DND-41 (cell line): ENCODE results near the gene GNPAT.

Experiments used
- ATAC-seq: fragments of 200-7000 bp; cut with Tn5 transposase; 3 replicates; pipeline ENCODE4 v1.9.1; 2021; ENCODE audit warnings: low read depth; ENCODE audit not compliant: insufficient read depth
- DNase-seq: peaks from one replicate; pipeline ENCODE4 v3.0.0-alpha.2; 2020
- H2AFZ ChIP-seq: 2 replicates; pipeline ENCODE4 v1.6.0; 2012; ENCODE audit warnings: low read depth, low read length
- H3K27ac ChIP-seq: 2 replicates; pipeline ENCODE4 v1.5.1; 2012; ENCODE audit warnings: low read length, inconsistent platforms
- H3K27me3 ChIP-seq: fragments of 200-600 bp; sonication (generic); 2 replicates; pipeline ENCODE4 v1.6.0; 2012; ENCODE audit warnings: low read length, mild to moderate bottlenecking, inconsistent platforms; ENCODE audit not compliant: insufficient read depth, poor library complexity
- H3K36me3 ChIP-seq: 2 replicates; pipeline ENCODE4 v1.5.1; 2012; ENCODE audit warnings: low read length, inconsistent platforms; ENCODE audit not compliant: insufficient read depth
- H3K4me1 ChIP-seq: 2 replicates; pipeline ENCODE4 v1.5.1; 2012; ENCODE audit warnings: mild to moderate bottlenecking, low read length; ENCODE audit not compliant: insufficient read depth
- H3K4me2 ChIP-seq: 2 replicates; pipeline ENCODE4 v1.6.0; 2012; ENCODE audit warnings: mild to moderate bottlenecking, moderate library complexity, low read length, inconsistent platforms; ENCODE audit not compliant: insufficient read depth
- H3K4me3 ChIP-seq, 2 experiments: fragments of 200-600 bp in 1 of 2; shearing (Covaris generic) in 1 of 2; 2 replicates each; pipeline ENCODE4 v1.5.1; 2012 to 2016; ENCODE audit warnings: inconsistent platforms in 2 of 2, low read length in 2 of 2, mild to moderate bottlenecking in 2 of 2, low read depth in 1 of 2, moderate library complexity in 1 of 2
- H3K79me2 ChIP-seq: 2 replicates; pipeline ENCODE4 v1.6.0; 2012; ENCODE audit warnings: low read length, inconsistent platforms; ENCODE audit not compliant: insufficient read depth
- H3K9ac ChIP-seq: 2 replicates; pipeline ENCODE4 v1.6.0; 2012; ENCODE audit warnings: low read depth, mild to moderate bottlenecking, inconsistent platforms, low read length, moderate library complexity
- H3K9me3 ChIP-seq: 2 replicates; pipeline ENCODE4 v1.5.1; 2012; ENCODE audit warnings: low read length, moderate library complexity, mild to moderate bottlenecking, inconsistent platforms; ENCODE audit not compliant: insufficient read depth, severe bottlenecking
- H4K20me1 ChIP-seq: 2 replicates; pipeline ENCODE4 v1.6.0; 2012; ENCODE audit warnings: low read length; ENCODE audit not compliant: insufficient read depth
- CTCF ChIP-seq: IDR thresholded peaks from 2 replicates; pipeline ENCODE4 v1.5.1; 2012; ENCODE audit warnings: borderline replicate concordance, low read length, moderate library complexity, mild to moderate bottlenecking; ENCODE audit not compliant: poor library complexity, severe bottlenecking; ENCODE audit errors: extremely low read depth
- EZH2 ChIP-seq: IDR thresholded peaks from 3 replicates; pipeline ENCODE4 v1.6.1; 2012; ENCODE audit warnings: borderline replicate concordance, low read depth, mild to moderate bottlenecking, moderate library complexity, low read length, inconsistent platforms; ENCODE audit not compliant: severe bottlenecking

The GNPAT gene

DNA sequence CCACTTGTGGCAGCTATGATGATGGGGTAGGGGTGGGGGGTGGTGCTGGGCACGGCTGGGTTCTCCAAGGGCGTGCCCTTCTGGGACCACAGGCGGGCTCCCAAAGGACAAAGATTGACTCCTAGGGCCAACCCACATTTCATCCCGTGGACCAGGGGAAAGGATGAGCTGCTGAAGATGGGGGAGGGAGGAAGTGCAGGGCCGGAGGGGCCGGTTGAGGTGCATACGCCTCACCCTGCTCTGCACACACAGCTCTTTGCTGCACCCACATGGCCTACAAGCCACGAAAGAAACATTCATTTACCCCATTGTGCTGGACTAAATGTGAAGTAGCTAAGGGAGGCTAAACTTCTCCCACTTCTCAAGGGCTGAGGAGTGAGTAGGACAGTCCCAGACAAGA is 34.2 kb upstream of the GNPAT start:
- Histone ChIP-seq H3K27me3 (peaks cover 11% of the 10 kb centered on the region), H2AFZ (no peak overlapping the region), H3K9ac (no peak overlapping the region), H3K4me3 (no peak overlapping the region), H3K27ac (no peak overlapping the region), H3K4me1 (peaks cover 13% of the 10 kb centered on the region), H3K9me3 (no peaks in the 10 kb centered on the region), H3K36me3 (no peaks in the 10 kb centered on the region), H4K20me1 (no peaks in the 10 kb centered on the region), H3K79me2 (no peaks in the 10 kb centered on the region), H3K4me2 (no peak overlapping the region)
- ATAC-seq (no peak), DNase-seq (no peak)
- TF ChIP-seq EZH2 = no peak
- no peak for TF ChIP-seq CTCF

DNA sequence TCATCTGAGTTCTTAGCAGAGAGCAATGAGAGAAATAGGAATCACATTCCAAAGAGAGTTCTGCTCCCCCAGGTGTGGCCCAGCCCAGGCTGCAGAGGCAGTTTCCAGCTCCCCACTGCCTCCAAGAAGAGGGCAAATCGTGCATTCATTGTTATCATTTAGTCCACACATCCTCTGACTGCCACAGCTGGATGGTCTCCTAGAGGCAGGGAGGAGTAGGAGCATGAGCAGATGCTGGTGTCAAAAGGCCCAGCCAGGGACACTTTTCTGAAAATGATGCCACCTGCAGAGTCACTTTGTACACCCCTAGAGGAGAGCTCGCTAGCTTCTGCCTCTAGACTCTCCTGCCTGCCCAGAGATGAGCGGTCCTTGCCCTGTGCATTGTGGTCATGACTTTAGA is 33.6 kb upstream of the GNPAT start:
- H3K36me3 ChIP-seq = no peaks in the 10 kb centered on the region
- ATAC-seq = no peak
- peaks cover 8% of the 10 kb centered on the region for H3K27me3 ChIP-seq
- no peaks in the 10 kb centered on the region for H4K20me1 ChIP-seq
- no peaks in the 10 kb centered on the region for H3K79me2 ChIP-seq
- H3K9ac ChIP-seq = no peak overlapping the region
- peaks cover 10% of the 10 kb centered on the region for H3K4me1 ChIP-seq
- no peak overlapping the region for H3K4me3 ChIP-seq
- no peak overlapping the region for H2AFZ ChIP-seq
- no peaks in the 10 kb centered on the region for H3K9me3 ChIP-seq
- TF ChIP-seq EZH2 (no peak), CTCF (no peak)
- H3K27ac ChIP-seq = no peak overlapping the region
- no peak overlapping the region for H3K4me2 ChIP-seq
- no peak for DNase-seq

DNA sequence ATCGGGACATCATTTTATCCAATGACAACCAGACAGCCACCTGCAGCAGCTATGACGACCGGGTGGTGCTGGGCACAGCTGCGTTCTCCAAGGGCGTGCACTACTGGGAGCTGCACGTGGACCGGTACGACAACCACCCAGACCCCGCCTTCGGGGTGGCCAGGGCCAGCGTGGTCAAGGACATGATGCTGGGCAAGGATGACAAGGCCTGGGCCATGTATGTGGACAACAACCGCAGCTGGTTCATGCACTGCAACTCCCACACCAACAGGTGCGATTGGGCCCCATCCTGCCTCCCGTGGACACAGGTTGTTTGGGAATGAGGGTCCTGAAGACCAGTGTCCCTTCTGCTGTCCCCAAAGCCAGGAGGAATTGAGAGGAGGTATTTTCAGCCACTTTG is 32.0 kb upstream of the GNPAT start:
- Histone ChIP-seq H2AFZ (no peak overlapping the region), H3K9ac (no peak overlapping the region), H3K4me2 (no peak overlapping the region), H3K9me3 (no peaks in the 10 kb centered on the region), H3K4me3 (no peak overlapping the region), H3K4me1 (peaks cover 10% of the 10 kb centered on the region), H3K27ac (no peak overlapping the region), H3K36me3 (no peaks in the 10 kb centered on the region), H3K79me2 (no peaks in the 10 kb centered on the region), H4K20me1 (no peaks in the 10 kb centered on the region), H3K27me3 (peaks cover 6% of the 10 kb centered on the region)
- no peak for TF ChIP-seq EZH2
- TF ChIP-seq CTCF = no peak
- ATAC-seq (no peak), DNase-seq (no peak)

- DNase-seq = no peak
- H4K20me1 ChIP-seq = no peaks in the 10 kb centered on the region
- H3K4me2 ChIP-seq = no peak overlapping the region
- no peaks in the 10 kb centered on the region for H3K79me2 ChIP-seq
- H3K9me3 ChIP-seq = no peaks in the 10 kb centered on the region
- H3K4me1 ChIP-seq = peaks cover 10% of the 10 kb centered on the region
- H3K9ac ChIP-seq = no peak overlapping the region
- H3K36me3 ChIP-seq = no peaks in the 10 kb centered on the region
- H3K27ac ChIP-seq = no peak overlapping the region
- no peak overlapping the region for H3K4me3 ChIP-seq
- TF ChIP-seq CTCF (no peak), EZH2 (no peak)
- no peak for ATAC-seq
- H3K27me3 ChIP-seq = peaks cover under 1% of the 10 kb centered on the region
- H2AFZ ChIP-seq = no peak overlapping the region
These were observed 31.5 kb upstream of the GNPAT start for GRCh38 chr1:231209531-231209930.
